Measurements from ENCODE around the gene SCN3B. TPM values are rescaled to one million over a fixed set of nuclear protein-coding genes. Genes with fewer than 3 reads are reported as not detected.

Gene SCN3B
- total and polyA plus RNA-seq, 2 of the 4 experiments (the other 2 are of a cell fraction), result under 0.01 to 0.03 TPM

DNA sequence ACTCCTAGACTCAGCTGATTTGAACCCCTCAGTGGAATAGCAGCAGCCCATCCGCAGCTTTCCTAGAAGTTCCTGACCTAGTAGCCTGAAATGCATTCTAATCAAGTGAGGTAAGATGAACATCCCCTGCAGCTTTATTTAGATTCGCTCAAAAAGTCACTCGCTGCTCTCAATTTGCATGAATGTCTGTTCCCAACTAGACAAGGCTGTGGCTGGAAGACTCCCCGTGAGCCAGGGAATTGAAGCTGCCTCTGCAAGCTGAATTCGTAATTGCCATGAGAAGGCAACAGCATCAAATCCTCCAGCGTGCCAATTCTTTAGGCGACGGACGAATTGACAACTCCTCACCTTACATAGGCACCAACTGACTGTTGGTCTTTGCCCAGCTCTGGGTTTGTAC is 17.1 kb upstream of the SCN3B start:
- H2BK15ac ChIP-seq (ENCODE audit: low read depth, low read length), result no peak overlapping the region
- H3K9me3 ChIP-seq (ENCODE audit: control insufficient read depth, insufficient read depth, low read length), result no peaks in the 10 kb centered on the region
- H3K18ac ChIP-seq (ENCODE audit: low read depth, low read length), result no peak overlapping the region
- dilution Hi-C loops (cut with HindIII; ENCODE audit: low sequenced_read_pairs, unreplicated experiment), result no loop called here
- H4K5ac ChIP-seq (ENCODE audit: low read depth, low read length), result no peak overlapping the region
- H2BK20ac ChIP-seq (ENCODE audit: low read depth, low read length), result no peak overlapping the region
- no peak overlapping the region for H3K9ac ChIP-seq (ENCODE audit: low read depth, low read length)
- in situ Hi-C loops (cut with MboI; ENCODE audit: low sequenced_read_pairs), result no loop called here
- no peaks in the 10 kb centered on the region for H3K79me1 ChIP-seq (ENCODE audit: low read depth in 1 of 2, low read length in 2 of 2)
- no peaks in the 10 kb centered on the region for H3K4me1 ChIP-seq (ENCODE audit: control insufficient read depth, insufficient read depth, low read length)
- H3K27ac ChIP-seq (ENCODE audit: insufficient read depth, low read length), result no peak overlapping the region
- intact Hi-C loops (cut with micrococcal nuclease), result no loop called here
- no peak overlapping the region for H2BK5ac ChIP-seq (ENCODE audit: low read depth, low read length, poor library complexity, severe bottlenecking)
- H3K14ac ChIP-seq (replicated peaks; ENCODE audit: low read depth, low read length), result no peak overlapping the region
- no peak overlapping the region for H3K56ac ChIP-seq (ENCODE audit: extremely low read depth, insufficient read depth, low read length)
- H2AK9ac ChIP-seq (replicated peaks; ENCODE audit: low read depth, low read length, poor library complexity), result no peak overlapping the region
- no peaks in the 10 kb centered on the region for H3K36me3 ChIP-seq (ENCODE audit: control insufficient read depth, insufficient read depth, low read length)
- H4K91ac ChIP-seq (ENCODE audit: insufficient read depth, low read depth, low read length), result no peak overlapping the region
- H3K27me3 ChIP-seq (ENCODE audit: control insufficient read depth, insufficient read depth, low read length), result peaks cover 14% of the 10 kb centered on the region
- H3K23ac ChIP-seq (ENCODE audit: low read depth, low read length), result no peak overlapping the region
- WGBS, 2 experiments (ENCODE audit: extremely low coverage in 2 of 2, insufficient read length in 1 of 2), result 60% methylated on average over 3 of the region's 9 CpGs; no CpG with 5 or more reads in 1 of the 2 experiments
- ATAC-seq (ENCODE audit: low read depth) (no peak), DNase-seq (no peak)
- TF ChIP-seq POLR2A (IDR thresholded peaks at IDR 0.05; ENCODE audit: low read depth, low read length), result no peak
- no peak for TF ChIP-seq MXI1 (IDR thresholded peaks at IDR 0.05; ENCODE audit: borderline replicate concordance, low read depth, low read length)
- TF ChIP-seq, protein P1, sequence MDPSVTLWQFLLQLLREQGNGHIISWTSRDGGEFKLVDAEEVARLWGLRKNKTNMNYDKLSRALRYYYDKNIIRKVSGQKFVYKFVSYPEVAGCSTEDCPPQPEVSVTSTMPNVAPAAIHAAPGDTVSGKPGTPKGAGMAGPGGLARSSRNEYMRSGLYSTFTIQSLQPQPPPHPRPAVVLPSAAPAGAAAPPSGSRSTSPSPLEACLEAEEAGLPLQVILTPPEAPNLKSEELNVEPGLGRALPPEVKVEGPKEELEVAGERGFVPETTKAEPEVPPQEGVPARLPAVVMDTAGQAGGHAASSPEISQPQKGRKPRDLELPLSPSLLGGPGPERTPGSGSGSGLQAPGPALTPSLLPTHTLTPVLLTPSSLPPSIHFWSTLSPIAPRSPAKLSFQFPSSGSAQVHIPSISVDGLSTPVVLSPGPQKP (IDR thresholded peaks at IDR 0.05; ENCODE audit: borderline replicate concordance, low read depth, low read length), result no peak
- no peak for TF ChIP-seq FOS (IDR thresholded peaks at IDR 0.05; ENCODE audit: low read depth, low read length)
- no peak for TF ChIP-seq RAD21 (IDR thresholded peaks at IDR 0.05; ENCODE audit: low read length)
- TF ChIP-seq MAZ (IDR thresholded peaks at IDR 0.05; ENCODE audit: borderline replicate concordance, low read depth, low read length), result no peak
- TF ChIP-seq, protein P2, sequence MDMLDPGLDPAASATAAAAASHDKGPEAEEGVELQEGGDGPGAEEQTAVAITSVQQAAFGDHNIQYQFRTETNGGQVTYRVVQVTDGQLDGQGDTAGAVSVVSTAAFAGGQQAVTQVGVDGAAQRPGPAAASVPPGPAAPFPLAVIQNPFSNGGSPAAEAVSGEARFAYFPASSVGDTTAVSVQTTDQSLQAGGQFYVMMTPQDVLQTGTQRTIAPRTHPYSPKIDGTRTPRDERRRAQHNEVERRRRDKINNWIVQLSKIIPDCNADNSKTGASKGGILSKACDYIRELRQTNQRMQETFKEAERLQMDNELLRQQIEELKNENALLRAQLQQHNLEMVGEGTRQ (IDR thresholded peaks at IDR 0.05; ENCODE audit: low read depth, low read length), result no peak
- TF ChIP-seq CHD1 (IDR thresholded peaks at IDR 0.05; ENCODE audit: low read depth, low read length), result no peak
- TF ChIP-seq CEBPB (IDR thresholded peaks at IDR 0.05; ENCODE audit: low read depth, low read length), result no peak
- TF ChIP-seq MAFK (IDR thresholded peaks at IDR 0.05; ENCODE audit: low read depth, low read length), result no peak
- TF ChIP-seq BHLHE40 (IDR thresholded peaks at IDR 0.05; ENCODE audit: low read depth, low read length), result no peak
- H3K4me3 ChIP-seq (ENCODE audit: insufficient read depth, low read depth, low read length), result no peak overlapping the region
- H3K9me1 ChIP-seq (ENCODE audit: insufficient read depth, low read length), result no peaks in the 10 kb centered on the region
- no peak overlapping the region for H3K4me2 ChIP-seq (ENCODE audit: low read depth, low read length)
- no peak overlapping the region for H3K4ac ChIP-seq (ENCODE audit: low read depth, low read length)
- H4K8ac ChIP-seq (ENCODE audit: low read depth in 2 of 2, low read length in 2 of 2), result no peak overlapping the region
- BruUV-seq (replicated peaks), result no TSS peak
- ChIA-PET POLR2A (ENCODE audit: unreplicated experiment) (no interaction called here), CTCF (interaction anchor here (1.0 kb wide), 1 partner anchor 14 kb away, joined by 4 read pairs; no protein-coding TSS in a partner anchor)
- no peak overlapping the region for H2AFZ ChIP-seq (replicated peaks; ENCODE audit: low read length, poor library complexity)
- no peak overlapping the region for H2BK120ac ChIP-seq (ENCODE audit: low read depth, low read length)
- H4K20me1 ChIP-seq (ENCODE audit: insufficient read depth, low read length), result no peaks in the 10 kb centered on the region
- no peak overlapping the region for H2AK5ac ChIP-seq (ENCODE audit: low read depth, low read length)
